GM12873 (cell line): Measurements from ENCODE around the gene PARVB.

ENCODE experiments used
- CTCF ChIP-seq: IDR thresholded peaks from 2 replicates; pipeline ENCODE4 v1.5.1; 2012; ENCODE audit warnings: low read depth, mild to moderate bottlenecking, moderate library complexity, low read length, control low read depth; ENCODE audit not compliant: insufficient read depth; ENCODE audit errors: missing control alignments

Gene PARVB

GRCh38 chr22:44085743-44086270 lies 61.7 kb downstream of the PARVB start:
- peak; percentile 69 for TF ChIP-seq CTCF

- TF ChIP-seq CTCF: no peak
Measured at GRCh38 chr22:44086271-44087088, 62.4 kb downstream of the PARVB start.

- no peak for TF ChIP-seq CTCF
Measured at GRCh38 chr22:44087089-44087430, 63.0 kb downstream of the PARVB start.

- no peak for TF ChIP-seq CTCF
Measured at GRCh38 chr22:44088976-44089570, 65.0 kb downstream of the PARVB start.

GRCh38 chr22:44089717-44090570 lies 65.8 kb downstream of the PARVB start:
- no peak for TF ChIP-seq CTCF

- no peak for TF ChIP-seq CTCF
Measured at GRCh38 chr22:44090571-44090905, 66.4 kb downstream of the PARVB start.
